ENCODE results near the gene TRAPPC2.

The TRAPPC2 gene

DNA sequence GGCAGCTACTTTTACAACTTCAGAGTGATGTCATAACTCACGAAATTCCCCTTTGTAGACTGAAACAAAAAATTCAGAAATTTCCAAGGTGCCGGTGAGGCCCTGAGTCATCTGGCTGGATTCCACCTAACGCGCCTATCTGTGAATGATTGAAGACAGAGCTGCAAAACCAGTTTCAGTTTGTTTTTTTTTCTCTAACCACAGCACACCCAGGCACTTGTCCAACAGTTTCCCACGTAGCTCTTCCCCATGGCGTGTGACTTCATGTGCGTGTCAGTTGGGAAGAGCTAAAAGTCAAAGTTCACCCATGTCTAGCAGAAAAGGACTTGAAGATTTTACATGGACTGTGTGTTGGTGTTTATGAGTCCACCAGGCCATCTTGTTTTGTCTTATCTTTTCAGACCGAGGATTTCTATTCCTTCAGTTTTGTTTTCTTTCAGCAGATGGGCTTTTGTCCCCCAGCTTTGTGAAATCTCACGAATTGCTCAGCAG, 65.1 kb downstream of the TRAPPC2 start:
- peak; percentile 42 for DNase-seq (ENCODE audit: low read depth)

DNA sequence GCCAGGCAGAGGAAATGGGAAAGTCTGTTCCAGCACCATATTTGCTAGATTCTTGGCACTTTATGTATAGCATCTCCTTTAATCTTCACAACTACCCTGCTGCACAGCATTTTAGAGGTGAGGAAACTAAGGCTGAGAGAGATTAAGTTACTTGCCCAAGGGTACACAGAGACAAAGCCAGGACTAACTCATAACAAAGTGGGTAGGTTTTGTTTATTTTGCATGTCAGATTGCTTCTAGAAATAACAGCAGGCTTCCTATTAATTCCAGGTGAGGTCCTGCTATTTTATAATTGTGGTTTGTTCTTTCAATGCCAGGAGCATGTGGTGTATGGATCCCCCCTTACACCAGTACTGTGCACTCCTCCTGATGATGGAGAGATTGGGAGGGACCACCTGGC, 66.5 kb downstream of the TRAPPC2 start:
- no peak for DNase-seq (ENCODE audit: low read depth)

DNA sequence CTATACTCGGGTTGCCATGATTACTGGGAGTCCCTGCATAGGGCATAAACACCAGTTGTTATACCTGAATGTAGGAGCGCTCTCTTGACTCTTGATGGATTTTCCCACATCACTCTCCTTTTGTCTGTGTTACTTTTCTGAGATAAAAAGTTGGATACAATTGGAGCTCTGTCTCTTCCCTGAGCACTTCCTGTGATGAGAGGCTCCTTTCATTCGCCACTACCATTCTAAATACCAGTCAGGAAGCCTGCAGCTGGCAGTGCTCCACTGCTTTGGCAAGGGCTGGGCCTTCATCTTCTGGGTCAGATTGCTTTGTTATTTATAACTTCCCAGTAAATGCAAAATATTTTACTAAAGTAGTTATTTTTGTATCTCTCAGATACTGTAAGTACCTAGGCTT, 67.6 kb downstream of the TRAPPC2 start:
- DNase-seq (ENCODE audit: low read depth): no peak

DNA sequence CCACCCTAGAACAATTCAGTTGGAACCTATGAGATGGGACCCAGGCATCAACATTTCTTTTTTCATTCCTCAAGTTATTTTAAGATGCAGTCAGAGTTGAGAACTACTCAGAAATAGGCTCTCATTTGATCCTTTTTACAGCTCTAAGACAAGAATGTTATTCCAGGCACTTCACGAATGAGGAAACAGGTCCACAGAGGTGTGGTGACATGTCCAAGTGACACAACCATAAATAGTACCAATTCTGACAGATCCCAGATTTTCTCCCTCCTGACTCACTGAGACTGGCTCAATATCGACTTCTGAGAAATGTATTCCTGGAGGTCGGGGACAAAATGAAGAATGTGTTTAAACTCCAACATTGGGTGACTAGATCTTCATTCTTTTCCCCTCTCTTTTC, 70.4 kb downstream of the TRAPPC2 start:
- DNase-seq (ENCODE audit: low read depth): no peak

DNA sequence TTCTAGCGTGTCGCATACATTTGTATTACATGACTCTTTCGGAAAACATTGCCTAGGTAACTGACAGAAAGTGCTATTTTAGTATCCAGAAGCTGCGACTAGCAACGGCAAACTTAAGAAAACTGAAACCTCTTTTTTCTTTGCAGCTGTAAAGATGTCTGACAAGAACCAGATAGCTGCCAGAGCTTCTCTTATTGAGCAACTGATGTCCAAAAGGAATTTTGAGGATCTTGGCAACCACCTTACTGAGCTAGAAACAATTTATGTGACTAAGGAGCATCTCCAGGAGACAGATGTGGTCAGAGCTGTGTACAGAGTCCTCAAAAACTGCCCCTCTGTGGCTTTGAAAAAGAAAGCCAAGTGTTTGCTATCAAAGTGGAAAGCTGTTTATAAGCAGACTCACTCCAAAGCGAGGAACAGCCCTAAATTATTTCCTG, 72.0 kb downstream of the TRAPPC2 start:
- no peak for DNase-seq (ENCODE audit: low read depth)

Measured in stimulated activated CD4-positive, alpha-beta T cell treated with anti-CD3 and anti-CD28 coated beads, Interleukin-2, amount 100 ng/mL, for 4 hours (primary cell).